AG10803 (cell line): ENCODE data around the gene TRPM3.

ENCODE experiments used
- DNase-seq: peaks from one replicate; pipeline ENCODE4 v3.0.0; 2010; ENCODE audit warnings: low read depth
- H3K4me3 ChIP-seq: 2 replicates; pipeline ENCODE4 v1.5.1; 2011; ENCODE audit warnings: mild to moderate bottlenecking, low read length, control low read depth
- CTCF ChIP-seq: conservative IDR thresholded peaks from 2 replicates; pipeline ENCODE4 v1.5.1; 2011; ENCODE audit warnings: mild to moderate bottlenecking, low read length, control low read depth, inconsistent platforms

TRPM3 gene

GRCh38 chr9:70588999-70589398 is 532.4 kb downstream of the TRPM3 start:
- peak; percentile 26 for DNase-seq
- no peak overlapping the region; the same call in 1 of the 2 replicates for H3K4me3 ChIP-seq
- TF ChIP-seq CTCF, result no peak

- TF ChIP-seq CTCF, result no peak
- no peak for DNase-seq
- no peak overlapping the region for H3K4me3 ChIP-seq
Observed at GRCh38 chr9:70588381-70588780, 533.0 kb downstream of the TRPM3 start.

GRCh38 chr9:70587201-70587600 is 534.2 kb downstream of the TRPM3 start:
- DNase-seq, result peak; percentile 74
- no peak overlapping the region for H3K4me3 ChIP-seq
- TF ChIP-seq CTCF, result no peak

GRCh38 chr9:70586476-70586875 is 534.9 kb downstream of the TRPM3 start:
- no peak; the same call in 1 of the 2 replicates for TF ChIP-seq CTCF

GRCh38 chr9:70581955-70582350 is 539.5 kb downstream of the TRPM3 start:
- H3K4me3 ChIP-seq, result no peak overlapping the region
- DNase-seq, result peak; percentile 27
- TF ChIP-seq CTCF, result no peak

More at GRCh38 chr9:70586476-70586875, 534.9 kb downstream of the TRPM3 start:
- DNase-seq, result peak; percentile 51
- H3K4me3 ChIP-seq, result no peak overlapping the region

GRCh38 chr9:70581214-70581954 is 540.0 kb downstream of the TRPM3 start:
- TF ChIP-seq CTCF, result no peak
- no peak for DNase-seq

GRCh38 chr9:70580606-70581195 is 540.7 kb downstream of the TRPM3 start:
- TF ChIP-seq CTCF, result no peak
- H3K4me3 ChIP-seq, result no peak overlapping the region
- no peak for DNase-seq

More at GRCh38 chr9:70581214-70581954, 540.0 kb downstream of the TRPM3 start:
- H3K4me3 ChIP-seq, result no peak overlapping the region
